ENCODE measurements around the gene RTTN. TPM values are rescaled to one million over a fixed set of nuclear protein-coding genes. Genes with fewer than 3 reads are reported as not detected.

The RTTN gene
- total RNA-seq, 3 donors from 2014 or later, result 13.0 to 15.3 (median 15.2) TPM

DNA sequence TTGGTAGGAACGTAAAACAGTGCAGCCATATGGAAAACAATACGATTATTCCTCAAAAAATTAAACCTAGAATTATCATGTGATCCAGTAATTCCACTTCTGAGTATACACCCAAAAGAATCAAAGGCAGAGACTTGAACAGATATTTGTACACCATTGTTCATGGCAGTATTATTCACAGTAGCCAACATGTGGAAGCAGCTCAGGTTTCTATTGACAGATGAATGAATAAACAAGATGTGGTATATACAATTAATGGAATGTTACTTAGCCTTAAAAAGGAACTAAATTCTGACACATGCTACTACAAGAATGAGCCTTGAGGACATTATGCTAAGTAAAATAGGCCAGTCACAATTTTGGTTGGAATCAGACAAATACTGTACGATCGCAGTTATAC lies 14.2 kb upstream of the RTTN start:
- H3K36me3 ChIP-seq (ENCODE audit: low read depth), result no peaks in the 10 kb centered on the region
- intact Hi-C loops (cut with DNase I, micrococcal nuclease), result loop anchor here in 1 of 2 donors (10.0 kb wide), 1 partner anchor 65 kb away; the partner anchor contains the start of gene SOCS6
- H3K9me3 ChIP-seq, result no peaks in the 10 kb centered on the region
- H3K4me3 ChIP-seq, result no peak overlapping the region
- ATAC-seq (no peak), DNase-seq (no peak)
- TF ChIP-seq, protein P1, sequence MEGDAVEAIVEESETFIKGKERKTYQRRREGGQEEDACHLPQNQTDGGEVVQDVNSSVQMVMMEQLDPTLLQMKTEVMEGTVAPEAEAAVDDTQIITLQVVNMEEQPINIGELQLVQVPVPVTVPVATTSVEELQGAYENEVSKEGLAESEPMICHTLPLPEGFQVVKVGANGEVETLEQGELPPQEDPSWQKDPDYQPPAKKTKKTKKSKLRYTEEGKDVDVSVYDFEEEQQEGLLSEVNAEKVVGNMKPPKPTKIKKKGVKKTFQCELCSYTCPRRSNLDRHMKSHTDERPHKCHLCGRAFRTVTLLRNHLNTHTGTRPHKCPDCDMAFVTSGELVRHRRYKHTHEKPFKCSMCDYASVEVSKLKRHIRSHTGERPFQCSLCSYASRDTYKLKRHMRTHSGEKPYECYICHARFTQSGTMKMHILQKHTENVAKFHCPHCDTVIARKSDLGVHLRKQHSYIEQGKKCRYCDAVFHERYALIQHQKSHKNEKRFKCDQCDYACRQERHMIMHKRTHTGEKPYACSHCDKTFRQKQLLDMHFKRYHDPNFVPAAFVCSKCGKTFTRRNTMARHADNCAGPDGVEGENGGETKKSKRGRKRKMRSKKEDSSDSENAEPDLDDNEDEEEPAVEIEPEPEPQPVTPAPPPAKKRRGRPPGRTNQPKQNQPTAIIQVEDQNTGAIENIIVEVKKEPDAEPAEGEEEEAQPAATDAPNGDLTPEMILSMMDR (IDR thresholded peaks at IDR 0.05), result no peak
- no peaks in the 10 kb centered on the region for H3K4me1 ChIP-seq (ENCODE audit: low read depth)

DNA sequence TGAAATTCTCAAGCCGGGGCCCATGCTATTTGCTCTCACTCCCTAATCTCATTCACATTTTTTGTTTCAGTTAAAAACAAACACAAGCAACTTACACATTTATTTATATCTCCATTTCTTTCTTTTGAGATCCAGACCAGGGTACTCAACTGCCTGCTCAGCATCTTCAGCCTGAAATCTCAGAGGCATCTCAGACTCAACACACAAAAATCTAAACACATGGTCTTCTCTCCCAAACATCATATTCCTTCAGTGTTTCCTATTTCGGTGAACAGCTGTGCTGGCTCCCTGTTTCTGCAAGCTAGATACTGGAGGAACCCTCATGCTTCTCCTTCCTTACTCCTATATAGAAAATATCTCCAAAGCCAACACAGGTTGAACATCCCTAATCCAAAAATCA lies 11.3 kb upstream of the RTTN start:
- no peaks in the 10 kb centered on the region for H3K9me3 ChIP-seq
- ATAC-seq (no peak), DNase-seq (no peak)
- TF ChIP-seq, protein P1 (IDR thresholded peaks at IDR 0.05), result no peak
- intact Hi-C loops (cut with DNase I, micrococcal nuclease), result loop anchor here in 1 of 2 donors (10.0 kb wide), 1 partner anchor 68 kb away; the partner anchor contains the start of gene SOCS6
- no peaks in the 10 kb centered on the region for H3K4me1 ChIP-seq (ENCODE audit: low read depth)
- no peak overlapping the region for H3K4me3 ChIP-seq
- no peaks in the 10 kb centered on the region for H3K36me3 ChIP-seq (ENCODE audit: low read depth)

DNA sequence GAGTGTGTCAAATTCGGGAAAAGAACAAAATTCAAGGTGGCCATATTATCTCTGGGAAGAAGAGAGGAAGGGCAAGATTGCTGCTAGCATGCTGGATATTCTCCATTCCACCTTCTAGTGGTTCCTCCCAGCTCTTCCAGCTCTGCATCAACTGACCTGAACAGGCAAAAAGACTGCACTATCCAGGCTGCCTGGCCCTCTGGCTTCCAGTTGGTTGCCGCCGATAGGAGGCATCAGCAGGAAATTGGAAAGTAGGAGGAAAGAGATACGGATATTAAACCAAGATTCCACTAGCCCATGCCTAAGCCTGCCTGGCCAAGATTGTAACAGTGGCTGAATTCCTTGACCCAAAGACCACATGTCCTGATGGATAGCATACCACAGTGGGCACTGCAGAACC lies 1.7 kb upstream of the RTTN start:
- ATAC-seq (no peak), DNase-seq (no peak)
- Histone ChIP-seq H3K4me3 (no peak overlapping the region), H3K4me1 (ENCODE audit: low read depth) (peaks cover 8% of the 10 kb centered on the region), H3K9me3 (no peaks in the 10 kb centered on the region), H3K36me3 (ENCODE audit: low read depth) (no peaks in the 10 kb centered on the region)
- TF ChIP-seq, protein P1 (IDR thresholded peaks at IDR 0.05), result no peak
- intact Hi-C loops (cut with DNase I, micrococcal nuclease), result loop anchor here in 1 of 2 donors (10.0 kb wide), 1 partner anchor 88 kb away; no protein-coding TSS in a partner anchor

DNA sequence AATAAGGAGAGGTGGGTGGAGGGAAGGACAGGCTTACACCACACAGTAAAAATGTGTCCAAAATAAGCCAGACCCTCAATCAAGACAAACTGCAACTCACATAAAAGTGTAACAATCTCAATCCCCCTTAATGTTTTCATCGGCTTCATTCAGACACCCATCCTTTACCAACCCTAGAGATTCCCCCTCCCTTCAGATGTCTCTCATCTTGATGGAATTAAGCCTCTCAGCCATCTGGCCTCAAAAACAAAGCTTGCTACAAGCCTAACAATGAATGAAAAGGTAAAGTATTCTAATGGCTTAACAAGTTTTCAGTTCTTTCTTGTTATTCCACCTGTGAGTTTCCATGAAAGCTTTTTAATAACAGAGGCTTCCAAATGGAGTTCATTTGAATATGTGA lies 5.2 kb downstream of the RTTN start:
- ATAC-seq, result no peak
- no peaks in the 10 kb centered on the region for H3K36me3 ChIP-seq (ENCODE audit: low read depth)
- H3K4me3 ChIP-seq, result no peak overlapping the region
- TF ChIP-seq, protein P1 (IDR thresholded peaks at IDR 0.05), result no peak
- H3K4me1 ChIP-seq (ENCODE audit: low read depth), result peaks cover 8% of the 10 kb centered on the region
- H3K9me3 ChIP-seq, result no peaks in the 10 kb centered on the region
- intact Hi-C loops (cut with DNase I, micrococcal nuclease), result loop anchor here in 1 of 2 donors (10.0 kb wide), 1 partner anchor 95 kb away; no protein-coding TSS in a partner anchor
- DNase-seq, result no peak

DNA sequence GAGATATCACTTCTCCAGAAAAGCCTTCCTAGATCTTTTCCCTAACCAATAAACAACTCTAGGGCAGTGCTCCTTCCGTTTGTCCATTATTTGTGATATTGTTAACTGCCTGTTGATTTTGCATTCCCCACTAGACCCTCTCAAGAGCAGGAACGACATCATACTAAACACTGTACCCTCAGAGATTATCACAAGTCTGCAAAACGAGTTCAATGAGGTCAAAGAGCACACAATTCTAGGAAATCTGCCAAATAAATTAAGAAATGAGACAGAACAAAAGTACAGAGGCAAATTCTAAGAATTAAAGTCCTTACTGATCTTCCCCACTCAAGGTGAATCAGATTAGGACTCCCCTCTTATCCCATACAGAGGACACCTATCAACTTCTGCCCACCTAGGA lies 7.6 kb downstream of the RTTN start:
- TF ChIP-seq, protein P1 (IDR thresholded peaks at IDR 0.05), result no peak
- no peak for ATAC-seq
- H3K4me3 ChIP-seq, result no peak overlapping the region
- H3K36me3 ChIP-seq (ENCODE audit: low read depth), result no peaks in the 10 kb centered on the region
- intact Hi-C loops (cut with DNase I, micrococcal nuclease), result loop anchor here (5.0 kb wide), 2 partner anchors 234 to 254 kb away; no protein-coding TSS in a partner anchor
- H3K4me1 ChIP-seq (ENCODE audit: low read depth), result no peaks in the 10 kb centered on the region
- DNase-seq, result no peak
- H3K9me3 ChIP-seq, result no peaks in the 10 kb centered on the region

DNA sequence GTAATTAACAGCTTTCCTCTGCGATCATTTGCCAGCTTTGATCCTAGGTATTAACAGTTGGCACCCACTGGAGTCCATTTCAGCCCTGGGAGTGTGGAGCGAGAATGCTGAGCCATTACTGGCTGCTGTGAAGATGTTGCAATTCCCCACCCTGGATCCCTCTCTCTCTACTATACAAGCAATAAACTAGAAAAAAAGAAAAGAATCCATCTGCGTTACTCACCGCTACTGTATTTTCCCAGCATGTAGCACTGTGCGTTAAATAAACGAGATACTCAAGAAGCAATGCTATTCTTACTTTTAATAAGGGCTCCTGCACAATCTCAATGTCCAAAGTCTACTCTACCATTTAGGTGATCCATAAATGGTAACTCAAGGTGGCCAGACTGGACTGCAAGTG lies 8.5 kb downstream of the RTTN start:
- Histone ChIP-seq H3K4me3 (no peak overlapping the region), H3K36me3 (ENCODE audit: low read depth) (no peaks in the 10 kb centered on the region), H3K9me3 (no peaks in the 10 kb centered on the region), H3K4me1 (ENCODE audit: low read depth) (no peaks in the 10 kb centered on the region)
- ATAC-seq, result no peak
- no peak for DNase-seq
- TF ChIP-seq, protein P1 (IDR thresholded peaks at IDR 0.05), result no peak
- intact Hi-C loops (cut with DNase I, micrococcal nuclease), result loop anchor here (5.0 kb wide), 2 partner anchors 235 to 255 kb away; no protein-coding TSS in a partner anchor
